ENCODE measurements around the gene ANAPC2. TPM values are rescaled to one million over a fixed set of nuclear protein-coding genes. Genes with fewer than 3 reads are reported as not detected.

ANAPC2 gene
- total RNA-seq, 4 donors from 2014 or later = 18.7 to 28.7 (median 25.1) TPM

GRCh38 chr9:137158625-137159024 is 29.7 kb downstream of the ANAPC2 start:
- Histone ChIP-seq H3K9me3 (no peaks in the 10 kb centered on the region), H3K4me1 (peaks cover 21 to 43% (median 35%) of the 10 kb centered on the region in 4 donors), H3K27me3 (peaks cover 0 to 95% (median 75%) of the 10 kb centered on the region in 4 donors), H3K36me3 (no peaks in the 10 kb centered on the region), H3K4me3 (no peak overlapping the region), H3K27ac (replicated peaks in 1 of 4) (no peak overlapping the region)
- no peak for TF ChIP-seq CTCF (IDR thresholded peaks at IDR 0.05)
- TF ChIP-seq POLR2A (IDR thresholded peaks at IDR 0.05; ENCODE audit: low read depth) = no peak
- no peak for TF ChIP-seq POLR2AphosphoS5 (IDR thresholded peaks at IDR 0.05)
- TF ChIP-seq EP300 (IDR thresholded peaks at IDR 0.05) = no peak
- 46% methylated on average over 2 of the region's 4 CpGs for WGBS
- DNase-seq (ENCODE audit: extremely low spot score) = no peak
- intact Hi-C loops (cut with DNase I) = no loop called here

GRCh38 chr9:137157618-137158415 is 30.5 kb downstream of the ANAPC2 start:
- Histone ChIP-seq H3K4me1 (peaks cover 14 to 35% (median 27%) of the 10 kb centered on the region in 4 donors), H3K27me3 (peaks cover 0 to 87% (median 67%) of the 10 kb centered on the region in 4 donors), H3K9me3 (no peaks in the 10 kb centered on the region), H3K4me3 (no peak overlapping the region), H3K36me3 (no peaks in the 10 kb centered on the region), H3K27ac (replicated peaks in 1 of 4) (no peak overlapping the region)
- TF ChIP-seq EP300 (IDR thresholded peaks at IDR 0.05) = no peak
- TF ChIP-seq CTCF (IDR thresholded peaks at IDR 0.05) = no peak
- no peak for TF ChIP-seq POLR2AphosphoS5 (IDR thresholded peaks at IDR 0.05)
- TF ChIP-seq POLR2A (IDR thresholded peaks at IDR 0.05; ENCODE audit: low read depth) = no peak
- intact Hi-C loops (cut with DNase I) = no loop called here
- no peak for DNase-seq (ENCODE audit: extremely low spot score)
- 61% methylated on average over 16 of the region's 19 CpGs for WGBS

- Histone ChIP-seq H3K36me3 (no peaks in the 10 kb centered on the region), H3K27me3 (peaks cover 0 to 76% (median 57%) of the 10 kb centered on the region in 4 donors), H3K4me1 (peaks cover 6 to 25% (median 17%) of the 10 kb centered on the region in 4 donors), H3K9me3 (no peaks in the 10 kb centered on the region), H3K4me3 (peak overlapping the region; percentile 16 to 33 (median 28)), H3K27ac (replicated peaks in 1 of 4) (no peak overlapping the region)
- 5% methylated on average over 12 of the region's 65 CpGs for WGBS
- intact Hi-C loops (cut with DNase I) = no loop called here
- no peak for TF ChIP-seq POLR2AphosphoS5 (IDR thresholded peaks at IDR 0.05)
- TF ChIP-seq CTCF (IDR thresholded peaks at IDR 0.05) = no peak
- TF ChIP-seq POLR2A (IDR thresholded peaks at IDR 0.05; ENCODE audit: low read depth) = no peak
- TF ChIP-seq EP300 (IDR thresholded peaks at IDR 0.05) = no peak
- no peak for DNase-seq (ENCODE audit: extremely low spot score)
Measured at GRCh38 chr9:137156567-137157375, 31.6 kb downstream of the ANAPC2 start.

GRCh38 chr9:137152844-137153405 is 35.4 kb downstream of the ANAPC2 start:
- 95% methylated on average over 7 of the region's 7 CpGs for WGBS
- intact Hi-C loops (cut with DNase I) = no loop called here
- DNase-seq (ENCODE audit: extremely low spot score) = no peak
- no peak for TF ChIP-seq EP300 (IDR thresholded peaks at IDR 0.05)
- TF ChIP-seq CTCF (IDR thresholded peaks at IDR 0.05) = no peak
- TF ChIP-seq POLR2A (IDR thresholded peaks at IDR 0.05; ENCODE audit: low read depth) = no peak
- no peak for TF ChIP-seq POLR2AphosphoS5 (IDR thresholded peaks at IDR 0.05)
- Histone ChIP-seq H3K9me3 (no peaks in the 10 kb centered on the region), H3K4me3 (no peak overlapping the region), H3K4me1 (peaks cover 6 to 15% (median 9%) of the 10 kb centered on the region in 4 donors), H3K27me3 (peaks cover 0 to 74% (median 24%) of the 10 kb centered on the region in 4 donors), H3K27ac (replicated peaks in 1 of 4) (no peak overlapping the region), H3K36me3 (no peaks in the 10 kb centered on the region)

Measured in esophagus muscularis mucosa (tissue), 4 donors.